ENCODE results near the gene PTPRS. TPM values are rescaled to one million over a fixed set of nuclear protein-coding genes. Genes with fewer than 3 reads are reported as not detected.

The PTPRS gene
- total and polyA plus RNA-seq, 9 of the 15 experiments (the other 6 are each of a cell fraction or from before 2014, with no cell fraction given): 1.1 to 49.4 (median 14.1) TPM

DNA sequence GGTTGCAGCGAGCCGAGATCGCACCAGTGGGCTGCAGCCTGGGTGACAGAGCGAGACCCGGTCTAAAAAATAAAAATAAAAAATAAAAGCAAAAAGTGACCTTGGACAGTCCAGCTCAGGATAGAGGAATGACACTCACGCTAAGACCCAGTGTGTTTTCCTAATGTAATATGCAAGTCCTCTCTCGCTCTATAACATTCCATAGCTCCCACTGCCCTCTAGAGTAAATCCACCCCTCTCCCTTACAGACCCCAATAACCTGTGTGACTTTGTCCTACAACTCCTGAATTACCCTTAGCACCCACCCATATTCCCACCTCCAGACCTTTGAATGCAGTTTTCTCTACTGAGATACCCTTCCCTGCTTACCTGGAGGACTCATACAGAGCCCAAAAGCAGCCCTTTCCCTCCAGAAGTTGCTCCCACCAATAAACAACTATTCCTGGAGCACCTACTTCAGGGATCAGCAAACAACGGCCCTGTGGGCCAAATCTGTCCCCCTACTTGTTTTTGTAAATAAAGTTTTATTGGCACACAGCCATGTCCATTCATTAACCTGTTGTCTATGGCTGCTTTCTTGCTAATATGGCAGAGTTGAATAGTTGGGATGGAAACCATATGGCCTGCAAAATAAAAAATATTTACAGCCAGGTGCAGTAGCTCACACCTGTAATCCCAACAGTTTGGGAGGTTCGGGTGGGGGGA, 39.8 kb upstream of the PTPRS start (continued):
- TF ChIP-seq ZBTB40 (IDR thresholded peaks at IDR 0.05) (peak; percentile 89), ZBTB40 (CRISPR knock-in tag; IDR thresholded peaks at IDR 0.05) (peak; percentile 84), PHF21A (IDR thresholded peaks at IDR 0.05; ENCODE audit: borderline replicate concordance, low read depth) (no peak), BCOR (IDR thresholded peaks at IDR 0.05) (peak; percentile 75), MIER1 (IDR thresholded peaks at IDR 0.05; ENCODE audit: low read depth) (no peak), ZSCAN29 (IDR thresholded peaks at IDR 0.05) (no peak), PRMT5 (CRISPR knock-in tag; IDR thresholded peaks at IDR 0.05) (no peak), TEAD4 (IDR thresholded peaks at IDR 0.05; ENCODE audit: low read length) (no peak), TEAD4 (CRISPR knock-in tag; IDR thresholded peaks at IDR 0.05; ENCODE audit: borderline replicate concordance) (no peak), ZFP1 (CRISPR knock-in tag; IDR thresholded peaks at IDR 0.05) (no peak)
- TF ChIP-seq, protein P1, sequence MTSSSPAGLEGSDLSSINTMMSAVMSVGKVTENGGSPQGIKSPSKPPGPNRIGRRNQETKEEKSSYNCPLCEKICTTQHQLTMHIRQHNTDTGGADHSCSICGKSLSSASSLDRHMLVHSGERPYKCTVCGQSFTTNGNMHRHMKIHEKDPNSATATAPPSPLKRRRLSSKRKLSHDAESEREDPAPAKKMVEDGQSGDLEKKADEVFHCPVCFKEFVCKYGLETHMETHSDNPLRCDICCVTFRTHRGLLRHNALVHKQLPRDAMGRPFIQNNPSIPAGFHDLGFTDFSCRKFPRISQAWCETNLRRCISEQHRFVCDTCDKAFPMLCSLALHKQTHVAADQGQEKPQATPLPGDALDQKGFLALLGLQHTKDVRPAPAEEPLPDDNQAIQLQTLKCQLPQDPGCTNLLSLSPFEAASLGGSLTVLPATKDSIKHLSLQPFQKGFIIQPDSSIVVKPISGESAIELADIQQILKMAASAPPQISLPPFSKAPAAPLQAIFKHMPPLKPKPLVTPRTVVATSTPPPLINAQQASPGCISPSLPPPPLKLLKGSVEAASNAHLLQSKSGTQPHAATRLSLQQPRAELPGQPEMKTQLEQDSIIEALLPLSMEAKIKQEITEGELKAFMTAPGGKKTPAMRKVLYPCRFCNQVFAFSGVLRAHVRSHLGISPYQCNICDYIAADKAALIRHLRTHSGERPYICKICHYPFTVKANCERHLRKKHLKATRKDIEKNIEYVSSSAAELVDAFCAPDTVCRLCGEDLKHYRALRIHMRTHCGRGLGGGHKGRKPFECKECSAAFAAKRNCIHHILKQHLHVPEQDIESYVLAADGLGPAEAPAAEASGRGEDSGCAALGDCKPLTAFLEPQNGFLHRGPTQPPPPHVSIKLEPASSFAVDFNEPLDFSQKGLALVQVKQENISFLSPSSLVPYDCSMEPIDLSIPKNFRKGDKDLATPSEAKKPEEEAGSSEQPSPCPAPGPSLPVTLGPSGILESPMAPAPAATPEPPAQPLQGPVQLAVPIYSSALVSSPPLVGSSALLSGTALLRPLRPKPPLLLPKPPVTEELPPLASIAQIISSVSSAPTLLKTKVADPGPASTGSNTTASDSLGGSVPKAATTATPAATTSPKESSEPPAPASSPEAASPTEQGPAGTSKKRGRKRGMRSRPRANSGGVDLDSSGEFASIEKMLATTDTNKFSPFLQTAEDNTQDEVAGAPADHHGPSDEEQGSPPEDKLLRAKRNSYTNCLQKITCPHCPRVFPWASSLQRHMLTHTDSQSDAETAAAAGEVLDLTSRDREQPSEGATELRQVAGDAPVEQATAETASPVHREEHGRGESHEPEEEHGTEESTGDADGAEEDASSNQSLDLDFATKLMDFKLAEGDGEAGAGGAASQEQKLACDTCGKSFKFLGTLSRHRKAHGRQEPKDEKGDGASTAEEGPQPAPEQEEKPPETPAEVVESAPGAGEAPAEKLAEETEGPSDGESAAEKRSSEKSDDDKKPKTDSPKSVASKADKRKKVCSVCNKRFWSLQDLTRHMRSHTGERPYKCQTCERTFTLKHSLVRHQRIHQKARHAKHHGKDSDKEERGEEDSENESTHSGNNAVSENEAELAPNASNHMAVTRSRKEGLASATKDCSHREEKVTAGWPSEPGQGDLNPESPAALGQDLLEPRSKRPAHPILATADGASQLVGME (CRISPR knock-in tag; IDR thresholded peaks at IDR 0.05): no peak

Measured in K562 (cell line).